ENCODE data around the gene TSPAN31.

The TSPAN31 gene

DNA sequence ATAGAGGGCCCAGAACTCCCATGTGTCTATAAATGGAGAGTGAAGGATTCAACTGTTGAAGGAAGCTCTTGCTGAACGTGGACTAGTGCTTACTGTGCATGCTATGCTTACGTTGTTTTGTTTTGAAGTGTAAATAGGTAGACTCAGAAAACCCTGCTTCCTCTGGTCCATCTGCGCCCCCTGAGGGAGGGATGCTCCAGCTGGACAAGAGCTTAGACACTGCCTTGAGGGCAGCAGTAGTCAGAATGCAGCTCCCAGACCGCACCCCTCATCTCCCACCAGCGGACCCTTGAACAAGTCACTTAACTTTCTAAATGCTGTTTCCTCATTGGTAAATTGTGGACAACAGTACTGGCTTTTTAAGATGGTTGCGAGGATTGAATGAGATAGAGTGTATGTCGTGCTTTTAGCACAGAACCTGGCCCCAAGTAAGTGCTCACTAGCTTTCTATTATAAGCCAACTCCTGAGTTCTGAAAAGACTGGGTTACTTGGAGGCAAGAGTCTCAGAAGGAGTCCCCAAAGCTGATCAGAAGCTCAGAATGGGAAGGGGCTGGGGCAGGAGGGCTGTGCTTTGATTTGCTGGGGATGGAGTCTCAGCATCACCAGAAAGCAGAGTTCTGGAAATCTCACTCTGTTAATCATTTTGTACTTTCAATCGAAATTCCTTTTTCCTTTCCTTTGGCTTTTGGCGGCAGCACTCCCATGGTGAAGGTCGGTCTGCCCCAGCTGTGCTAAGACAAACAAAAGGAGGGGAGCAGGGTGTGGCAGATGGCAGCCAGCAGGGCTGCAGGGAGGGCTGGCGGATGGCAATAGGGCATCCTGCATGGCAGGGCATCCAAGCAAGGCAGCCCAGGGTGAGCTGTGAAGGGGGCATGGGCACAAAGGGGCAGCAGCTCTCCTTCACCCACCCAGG is 21.9 kb upstream of the TSPAN31 start:
- no peak for DNase-seq (ENCODE audit: low read depth in 2 of 2)

DNA sequence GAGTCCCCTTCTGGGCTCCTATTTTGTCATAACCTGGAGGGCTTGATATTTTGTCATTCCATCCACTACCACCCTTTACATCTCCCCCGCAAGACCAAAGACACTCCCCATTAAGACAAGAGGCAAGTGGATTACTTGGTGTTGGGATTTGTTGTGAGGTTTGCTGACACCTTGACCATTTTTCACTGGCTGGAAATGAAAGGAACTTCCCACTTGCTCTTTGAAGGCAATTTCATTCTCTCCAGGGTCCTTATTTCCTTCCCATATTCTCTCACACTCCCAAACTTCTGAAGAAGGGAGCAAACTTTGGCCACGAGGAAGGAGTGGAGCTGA is 21.2 kb upstream of the TSPAN31 start:
- no peak for DNase-seq (ENCODE audit: low read depth in 2 of 2)

DNA sequence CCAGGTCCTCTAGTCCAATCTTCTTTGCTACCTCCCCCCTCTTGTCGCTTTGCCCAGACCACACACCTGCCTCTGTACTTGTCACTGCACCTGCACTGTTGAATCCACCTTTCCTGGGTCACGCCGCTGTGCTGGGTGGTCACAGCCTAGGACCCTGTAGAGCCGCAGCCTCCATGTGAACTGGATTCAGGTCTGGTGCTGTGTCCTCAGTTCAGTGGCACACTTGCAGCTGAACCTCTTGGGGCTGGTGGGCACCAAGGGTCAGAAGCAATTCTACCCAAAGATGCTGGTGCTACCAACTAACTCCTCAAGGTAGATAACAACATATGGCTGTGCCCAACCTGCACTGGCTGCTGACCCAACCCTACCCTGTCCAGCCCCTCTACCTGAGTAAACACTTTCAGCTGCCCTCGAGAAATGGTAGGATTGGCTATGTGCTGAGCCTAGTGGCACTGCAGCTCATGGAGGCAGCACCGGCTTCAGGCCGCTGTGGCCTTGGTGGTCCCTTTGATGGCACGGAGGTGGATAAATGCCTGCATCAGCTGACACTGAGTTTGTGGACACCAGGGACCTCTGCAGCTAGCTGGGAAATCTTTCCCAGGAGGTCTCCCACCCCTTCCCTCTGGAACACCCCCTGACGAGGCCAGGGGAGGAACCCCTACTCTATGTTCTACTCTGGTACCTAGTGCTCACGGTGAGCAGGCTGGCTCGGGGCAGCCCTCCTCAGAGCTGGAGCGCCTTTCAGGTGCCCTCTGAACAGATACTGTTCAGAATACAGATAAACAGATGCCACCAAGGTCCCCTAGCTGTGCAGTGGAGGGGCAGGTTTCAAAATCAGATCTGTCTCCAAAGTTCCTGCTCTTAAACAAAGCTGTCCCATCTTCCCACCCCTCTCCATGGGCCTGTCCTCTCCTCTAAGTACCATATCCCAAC is 20.6 kb upstream of the TSPAN31 start:
- no peak for DNase-seq (ENCODE audit: low read depth in 2 of 2)

GRCh38 chr12:57724936-57725740 is 19.7 kb upstream of the TSPAN31 start:
- no peak for DNase-seq (ENCODE audit: low read depth in 2 of 2)

GRCh38 chr12:57725851-57726150 is 19.0 kb upstream of the TSPAN31 start:
- no peak for DNase-seq (ENCODE audit: low read depth in 2 of 2)

DNA sequence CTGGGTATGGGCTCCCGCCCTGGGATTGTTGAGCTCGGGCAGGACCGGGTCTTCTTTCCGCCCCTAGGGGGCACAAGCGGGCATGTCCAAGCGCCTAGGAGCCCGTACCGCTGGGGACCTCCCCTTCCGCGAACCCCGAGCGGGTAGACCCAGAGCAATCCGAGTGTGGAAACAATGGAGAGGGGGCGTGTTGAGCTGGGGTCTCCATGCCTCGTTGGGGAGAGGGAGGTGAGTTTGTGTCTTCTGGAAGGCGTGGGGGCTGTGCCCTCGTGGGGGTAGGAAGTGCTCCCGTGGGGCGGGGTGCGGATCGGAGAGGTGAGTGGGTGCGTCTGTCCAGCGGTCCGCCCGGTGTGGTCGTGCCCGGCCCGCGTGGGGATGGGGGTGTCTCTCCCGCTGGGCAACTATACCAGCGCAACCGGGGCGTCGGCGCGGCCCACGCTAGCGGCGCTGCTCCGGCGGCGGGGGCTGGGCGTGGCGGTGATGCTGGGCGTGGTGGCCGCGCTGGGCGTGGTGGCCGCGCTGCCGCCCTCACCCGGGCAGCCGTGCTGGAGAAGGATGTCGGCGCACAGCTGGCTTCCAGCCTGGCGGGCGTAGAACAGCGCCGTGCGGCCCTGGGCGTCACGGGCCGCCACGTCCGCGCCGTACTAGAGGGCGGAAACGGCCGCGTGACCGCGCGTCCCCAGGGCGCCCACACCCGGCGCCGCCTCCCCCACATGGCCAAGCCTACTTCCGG is 18.5 kb upstream of the TSPAN31 start:
- DNase-seq (ENCODE audit: low read depth in 2 of 2) = no peak

DNA sequence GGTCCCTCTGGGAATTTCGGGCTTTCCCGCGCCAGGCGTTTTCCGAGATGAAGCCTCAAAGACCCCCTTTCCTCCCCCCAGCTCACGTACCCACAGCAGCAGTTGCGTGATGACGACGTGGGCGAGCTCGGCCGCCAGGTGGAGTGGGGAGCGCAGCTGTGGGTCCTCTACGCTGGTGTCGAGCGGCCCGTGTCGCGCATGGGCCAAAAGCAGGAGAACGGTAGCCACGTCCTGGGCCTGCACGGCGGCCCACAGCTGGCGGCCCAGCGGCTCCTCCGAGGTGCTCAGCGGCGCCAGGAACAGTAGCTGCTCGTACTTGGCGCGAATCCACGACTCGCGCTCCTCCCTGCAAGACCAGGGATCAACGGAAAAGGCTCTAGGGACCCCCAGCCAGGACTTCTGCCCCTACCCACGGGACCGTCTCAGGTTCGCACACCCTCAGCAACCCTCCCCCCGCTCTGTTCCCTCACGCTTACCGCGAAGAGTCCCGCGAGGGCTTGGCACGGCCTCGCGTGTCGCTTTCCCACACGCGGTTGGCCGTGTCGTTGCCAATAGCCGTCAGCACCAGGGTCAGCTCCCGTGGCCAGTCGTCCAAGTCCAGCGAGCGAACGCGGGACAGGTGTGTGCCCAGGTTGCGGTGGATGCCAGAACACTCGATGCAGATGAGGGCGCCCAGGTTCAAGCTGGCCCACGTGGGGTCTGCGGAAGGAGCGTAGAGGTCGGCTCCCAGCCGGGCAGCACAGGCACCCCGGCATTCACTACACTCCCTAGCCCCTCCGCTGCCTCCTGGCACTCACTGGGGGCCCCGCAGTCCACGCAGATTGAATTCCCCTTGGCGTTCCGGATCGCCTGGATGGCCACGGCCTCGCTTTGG is 17.7 kb upstream of the TSPAN31 start:
- DNase-seq (ENCODE audit: low read depth in 2 of 2) = no peak

DNA sequence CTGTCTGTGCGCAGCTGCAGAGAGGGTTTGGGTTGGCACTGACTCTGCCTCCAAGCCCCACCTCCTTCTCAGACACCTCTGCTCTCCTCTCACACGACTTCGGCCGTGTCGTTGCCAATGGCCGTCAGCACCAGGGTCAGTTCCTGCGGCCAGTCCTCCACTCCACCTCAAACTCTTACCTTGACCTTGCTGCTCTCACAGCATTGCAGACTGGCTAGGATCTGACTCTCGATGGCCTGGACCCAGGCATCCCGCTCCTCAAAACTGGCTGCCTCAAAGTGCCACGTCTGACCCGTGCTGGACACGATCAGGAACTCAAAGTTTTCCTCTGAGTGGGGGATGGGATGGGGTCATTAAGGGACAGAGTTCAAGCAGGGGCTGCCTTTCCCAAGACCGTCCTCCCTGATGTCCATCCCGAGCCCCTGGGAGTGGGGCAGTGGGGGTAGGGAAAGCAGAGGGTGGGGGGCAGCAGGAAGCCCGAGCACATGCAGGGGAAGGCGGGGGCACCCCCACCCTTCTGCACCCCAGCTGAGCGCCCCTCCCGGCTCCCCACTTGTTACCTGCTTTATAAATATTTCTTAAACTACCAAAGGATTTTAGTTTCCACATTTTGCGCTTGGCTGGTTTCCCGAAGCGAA is 17.0 kb upstream of the TSPAN31 start:
- no peak for DNase-seq (ENCODE audit: low read depth in 2 of 2)

DNA sequence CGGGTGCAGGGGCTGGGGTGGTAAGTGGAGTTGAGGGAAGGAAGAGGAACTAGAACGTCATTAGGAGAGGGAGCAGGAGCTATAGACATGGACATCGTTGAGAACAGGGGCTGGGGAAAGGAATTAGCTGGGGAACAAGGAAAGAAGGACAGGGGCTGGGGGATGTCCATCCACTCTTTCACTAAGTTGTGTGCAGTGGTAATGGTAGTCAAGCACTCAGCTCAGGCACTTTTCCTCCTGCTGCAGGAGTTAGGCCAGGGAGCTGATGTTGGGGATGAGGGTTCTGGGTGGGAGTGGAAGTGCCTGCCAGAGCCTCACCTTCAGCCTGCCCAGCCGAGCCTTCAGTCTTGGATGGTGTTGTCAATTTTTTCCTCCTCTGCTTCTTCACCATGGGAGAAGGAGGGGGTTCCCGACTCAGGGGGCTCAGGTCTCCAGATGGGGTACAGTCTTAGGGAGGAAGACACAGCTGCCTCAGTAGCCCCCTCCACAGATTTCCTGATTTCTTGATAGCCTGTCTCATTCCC is 15.5 kb upstream of the TSPAN31 start:
- no peak for DNase-seq (ENCODE audit: low read depth in 2 of 2)

DNA sequence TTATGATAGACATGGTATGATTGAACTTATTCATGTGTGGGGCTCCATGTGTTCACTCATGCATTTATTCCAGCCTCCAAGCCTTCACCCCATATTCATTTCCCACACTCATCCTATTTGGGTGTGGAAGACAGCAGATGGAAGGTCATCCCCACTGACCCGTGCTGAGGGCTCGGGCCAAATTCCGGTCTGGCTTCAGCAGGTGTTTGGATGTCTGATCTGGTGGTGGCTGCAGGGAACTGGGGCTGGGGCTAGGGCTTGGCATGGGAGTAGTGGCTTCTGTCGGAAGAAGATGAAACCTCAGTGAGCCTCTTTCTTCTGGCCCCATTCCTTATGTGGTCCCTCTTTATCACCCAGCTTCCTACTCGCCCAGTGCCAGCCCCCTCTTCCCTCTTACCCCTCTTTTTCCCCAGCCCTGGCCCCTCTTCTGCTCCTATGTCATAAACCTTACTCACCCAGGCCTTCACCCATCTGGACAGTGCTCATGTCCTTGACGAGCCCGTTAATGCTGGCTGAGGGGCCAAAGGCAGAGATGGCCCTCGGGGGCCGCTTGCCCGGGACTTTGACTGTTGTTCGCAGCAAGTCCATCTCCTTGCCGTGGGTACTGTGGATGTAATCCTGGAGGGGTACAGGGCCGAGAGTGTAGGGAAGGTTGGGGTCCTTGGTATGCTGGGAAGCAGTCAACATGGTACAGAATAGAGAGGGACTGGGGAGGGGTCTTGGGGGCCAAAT is 14.3 kb upstream of the TSPAN31 start:
- DNase-seq (ENCODE audit: low read depth in 2 of 2) = no peak

GRCh38 chr12:57731411-57732080 is 13.3 kb upstream of the TSPAN31 start:
- DNase-seq (ENCODE audit: low read depth in 2 of 2) = no peak

DNA sequence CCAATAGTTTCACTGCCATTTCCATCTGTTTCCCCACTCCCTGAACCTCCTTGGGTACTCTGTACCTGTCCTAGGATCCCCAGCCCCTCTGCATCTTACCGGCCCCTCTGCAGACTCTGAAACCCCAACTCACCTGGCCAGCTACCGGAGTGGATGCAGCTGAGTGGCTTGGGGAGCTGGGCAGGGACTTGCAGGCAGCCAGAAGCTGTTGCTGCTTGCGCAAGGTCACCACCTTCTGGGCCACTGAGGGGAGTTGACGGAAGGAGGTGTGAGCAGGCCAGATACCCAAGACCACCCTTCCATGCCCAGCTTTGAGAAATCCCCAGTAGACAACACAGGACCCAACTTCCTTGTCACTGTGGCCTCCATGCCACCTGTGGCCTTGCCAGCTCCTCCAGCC is 12.6 kb upstream of the TSPAN31 start:
- DNase-seq (ENCODE audit: low read depth in 2 of 2) = no peak

DNA sequence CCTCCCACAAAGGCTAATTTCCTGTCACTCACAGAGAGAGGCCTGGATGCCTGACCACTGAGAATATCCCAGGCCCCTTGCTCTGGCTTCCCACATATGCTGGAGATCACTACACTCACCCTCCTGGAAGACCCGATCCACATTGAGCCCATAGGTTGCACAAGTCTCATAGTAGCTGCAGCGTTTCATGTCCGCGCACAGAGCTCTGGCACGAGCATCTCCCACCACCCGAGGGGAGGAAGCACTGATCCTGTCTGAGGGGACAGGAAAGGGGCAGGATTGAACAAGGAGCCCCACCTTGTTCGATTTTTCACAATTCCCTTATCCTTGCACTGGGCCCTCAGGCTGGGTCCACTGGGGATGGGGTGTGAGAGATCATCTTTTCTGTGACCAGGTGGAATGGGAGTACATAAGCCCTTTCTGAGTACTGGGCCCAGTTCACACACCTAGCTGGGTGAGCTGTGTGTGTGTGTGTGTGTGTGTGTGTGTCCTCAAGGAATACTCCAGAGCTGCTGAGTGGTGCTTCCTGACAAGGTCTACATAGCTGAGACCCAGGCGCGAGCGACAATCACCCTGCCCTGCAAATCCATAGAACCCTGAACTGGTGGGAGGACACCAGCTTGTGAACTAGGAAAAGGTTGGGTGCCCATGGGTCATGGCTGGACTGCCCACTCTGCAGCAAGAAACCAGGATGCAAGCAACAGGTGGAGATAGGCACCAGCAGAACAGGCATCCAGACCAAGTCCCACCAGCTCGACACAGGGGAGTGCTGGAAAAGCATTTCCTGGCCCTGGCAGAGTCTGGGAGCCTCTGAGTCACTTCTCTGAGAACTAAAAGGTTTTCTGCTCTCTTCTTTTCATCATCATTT is 11.9 kb upstream of the TSPAN31 start:
- no peak for DNase-seq (ENCODE audit: low read depth in 2 of 2)

DNA sequence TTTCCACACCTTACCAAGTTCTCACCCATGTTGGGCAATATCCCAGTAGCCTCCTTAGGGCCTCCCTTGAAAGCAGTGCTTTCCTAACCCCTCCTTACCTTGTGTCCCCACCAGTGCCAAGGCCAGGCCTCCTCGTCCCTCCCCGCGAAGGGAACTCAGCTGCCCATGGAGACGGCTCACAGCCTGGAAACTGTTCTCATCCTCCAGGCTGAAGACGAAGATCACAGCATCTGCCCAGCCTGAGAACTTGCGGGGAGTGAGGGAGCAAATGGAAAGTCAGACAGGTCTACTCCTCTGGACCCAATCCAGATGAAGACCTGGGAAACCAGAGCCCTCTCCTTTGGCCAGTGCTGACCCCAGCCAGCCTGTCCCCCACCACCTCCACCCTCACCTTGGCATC is 10.9 kb upstream of the TSPAN31 start:
- DNase-seq (ENCODE audit: low read depth in 2 of 2) = no peak

DNA sequence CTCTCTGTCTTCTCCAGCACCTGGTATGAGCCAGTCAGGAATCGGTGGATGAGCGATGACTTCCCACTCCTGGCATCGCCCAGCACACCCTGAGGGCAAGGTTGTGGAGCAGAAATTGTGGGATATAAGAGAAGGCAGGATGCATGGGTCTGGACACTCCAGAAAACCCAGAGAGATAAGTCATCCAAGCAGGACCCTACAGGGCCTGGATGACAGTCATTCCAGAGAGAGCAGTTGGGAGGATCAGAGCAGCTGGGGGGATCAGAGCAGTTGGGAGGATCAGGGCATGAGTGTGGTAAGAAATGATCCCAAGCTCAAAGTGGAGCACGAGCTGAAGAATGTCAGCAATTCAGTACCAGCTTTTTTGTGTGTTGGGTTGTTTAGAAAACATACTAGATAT is 10.2 kb upstream of the TSPAN31 start:
- DNase-seq (ENCODE audit: low read depth in 2 of 2) = no peak

GRCh38 chr12:57735198-57735855 is 9.5 kb upstream of the TSPAN31 start:
- DNase-seq (ENCODE audit: low read depth in 2 of 2) = no peak
